HepG2 (cell line): Measurements from ENCODE around the gene SDK2. TPM values are rescaled to one million over a fixed set of nuclear protein-coding genes. Genes with fewer than 3 reads are reported as not detected.

Experiments used
- ATAC-seq: fragments of 200-7000 bp; cut with Tn5 transposase; 3 replicates; pipeline ENCODE4 v1.9.1; 2020; ENCODE audit warnings: mild to moderate bottlenecking, moderate library complexity
- BruUV-seq: library from RNA; stranded (reverse); fragments of 400-500 nt; replicated peaks from 2 replicates; lab custom pipeline; 2021; lab: Mats Ljungman, UMichigan
- CTCF ChIA-PET: fragments of 300-600 bp; formaldehyde crosslinking; extraction: SDS; loops from one replicate; lab custom pipeline; 2021; ENCODE audit warnings: low total read pairs, inconsistent platforms, low intra/inter-chr PET ratio; lab: Yijun Ruan, JAX
- POLR2A ChIA-PET: fragments of 350-600 bp; sonication (Branson Sonifier 250); formaldehyde crosslinking; loops from one replicate; lab custom pipeline; 2020; ENCODE audit warnings: antibody characterized with exemption, inconsistent platforms; lab: Yijun Ruan, JAX
- DNase-seq: peaks from one replicate; pipeline ENCODE4 v3.0.0-alpha.2; 2015; ENCODE audit warnings: low spot score
- FAIRE-seq: peaks from 3 replicates; lab custom pipeline; 2011; peaks lifted over from hg19 to GRCh38; lab: Jason Lieb, UNC
- H2AFZ ChIP-seq: one replicate; pipeline ENCODE4 v1.6.1; 2011; ENCODE audit warnings: low read length, inconsistent platforms
- H3K27ac ChIP-seq: fragments of 300-600 bp; 3 replicates; pipeline ENCODE4 v1.8.0; 2011; ENCODE audit warnings: mixed run types, mild to moderate bottlenecking, mixed read lengths, low read length, inconsistent platforms; ENCODE audit not compliant: insufficient read depth; ENCODE audit errors: extremely low read length
- H3K27me3 ChIP-seq, 2 experiments: fragments of 200-600 bp in 1 of 2; 2 replicates in 1 of 2; 3 replicates in 1 of 2; pipeline versions ENCODE4 v1.6.0 to v1.8.0; 2011; ENCODE audit warnings: low read length in 2 of 2, mild to moderate bottlenecking in 2 of 2, moderate library complexity in 2 of 2, inconsistent platforms in 1 of 2; ENCODE audit not compliant: insufficient read depth in 2 of 2, control insufficient read depth in 1 of 2
- H3K36me3 ChIP-seq, 2 experiments: fragments of 200-600 bp in 1 of 2; replicated peaks in 1 of 2; 2 replicates in 1 of 2; 3 replicates in 1 of 2; pipeline versions ENCODE4 v1.5.1 to v1.8.0; 2011; ENCODE audit warnings: low read length in 2 of 2, inconsistent platforms in 1 of 2; ENCODE audit not compliant: insufficient read depth in 2 of 2, control insufficient read depth in 1 of 2
- H3K4me1 ChIP-seq: 2 replicates; pipeline ENCODE4 v1.5.1; 2012; ENCODE audit warnings: low read length, inconsistent platforms; ENCODE audit not compliant: insufficient read depth
- H3K4me2 ChIP-seq: 2 replicates; pipeline ENCODE4 v1.6.0; 2011; ENCODE audit warnings: low read depth, low read length, inconsistent platforms
- H3K4me3 ChIP-seq, 3 experiments: fragments of 200-600 bp in 1 of 3; sonication (generic), shearing (Covaris generic) in 1 of 3; replicated peaks in 1 of 3; 2 replicates each; pipeline ENCODE4 v1.5.1; 2011 to 2016; ENCODE audit warnings: low read length in 3 of 3, inconsistent platforms in 2 of 3, low read depth in 2 of 3, mild to moderate bottlenecking in 2 of 3, control low read depth in 1 of 3, mixed read lengths in 1 of 3; ENCODE audit not compliant: insufficient read depth in 1 of 3
- H3K79me2 ChIP-seq: one replicate; pipeline ENCODE4 v1.6.1; 2011; ENCODE audit warnings: low read length, inconsistent platforms; ENCODE audit not compliant: insufficient read depth
- H3K9ac ChIP-seq: 2 replicates; pipeline ENCODE4 v1.6.0; 2011; ENCODE audit warnings: mild to moderate bottlenecking, low read depth, low read length, inconsistent platforms; ENCODE audit not compliant: insufficient read depth
- H3K9me3 ChIP-seq: 2 replicates; pipeline ENCODE4 v1.5.1; 2012; ENCODE audit warnings: mild to moderate bottlenecking, low read length
- H4K20me1 ChIP-seq: 2 replicates; pipeline ENCODE4 v1.6.0; 2011; ENCODE audit warnings: inconsistent platforms, mild to moderate bottlenecking, low read length, moderate library complexity; ENCODE audit not compliant: insufficient read depth
- CBX2 ChIP-seq, 2 experiments: fragments of 200-600 bp in 1 of 2; sonication (generic); formaldehyde crosslinking in 1 of 2; IDR thresholded peaks; 2 replicates each; pipeline versions ENCODE4 v1.7.0 to v1.8.1; 2018 to 2022; ENCODE audit warnings: low read depth in 2 of 2, low read length in 1 of 2, mild to moderate bottlenecking in 1 of 2, missing genetic modification reagents in 1 of 2
- HES4 ChIP-seq: sonication (generic); formaldehyde crosslinking; IDR thresholded peaks from 2 replicates; pipeline ENCODE4 v1.9.0; 2021; ENCODE audit warnings: mild to moderate bottlenecking, missing genetic modification reagents, borderline replicate concordance
- HNRNPH1 ChIP-seq: fragments of 200-400 bp; formaldehyde crosslinking; optimal IDR thresholded peaks from 2 replicates; pipeline ENCODE3; 2017; ENCODE audit warnings: mild to moderate bottlenecking, low read depth, low read length
- ZNF225 ChIP-seq: sonication (generic); formaldehyde crosslinking; IDR thresholded peaks from 2 replicates; pipeline ENCODE4 v1.4.0; 2020; ENCODE audit warnings: mild to moderate bottlenecking, missing genetic modification reagents
- ZNF687 ChIP-seq: sonication (generic); formaldehyde crosslinking; IDR thresholded peaks from 2 replicates; pipeline ENCODE4 v1.5.1; 2020; ENCODE audit warnings: mild to moderate bottlenecking, missing genetic modification reagents, moderate library complexity
- ZNF746 ChIP-seq: sonication (generic); formaldehyde crosslinking; IDR thresholded peaks from 2 replicates; pipeline ENCODE4 v1.8.0; 2022; ENCODE audit warnings: mild to moderate bottlenecking, missing genetic modification reagents
- WGBS: methylation state at CpG from one replicate; pipeline ENCODE4 v1.1.6; 2017; ENCODE audit warnings: low lambda C conversion rate; 5-methylcytosine and 5-hydroxymethylcytosine counted together
- in situ Hi-C: cut with HindIII; loops from 2 replicates; pipeline ENCODE4 v1.10.0; 2017; ENCODE audit warnings: low pct_unique_long_range_greater_than_20kb; ENCODE audit not compliant: extremely low pct_ligation_motif_present
- intact Hi-C: fragments of 100-400 bp; cut with micrococcal nuclease; formaldehyde crosslinking; loops from one replicate; pipeline ENCODE4 v1.10.0; 2022; ENCODE audit not compliant: unreplicated experiment
- polyA plus RNA-seq, 8 experiments: library from polyadenylated mRNA; depleted of rRNA in 3 of 8; stranded (reverse) in 7 of 8; unstranded in 1 of 8; fragments of >200 nt; fragmentation: Illumina TruSeq in 4 of 8; extraction: Trizol in 4 of 8; gene quantifications; 2 replicates each; pipeline versions ENCODE4 v1.2.1 to v1.2.3, GENCODE V29; 2011 to 2016; ENCODE audit warnings: low read depth in 4 of 8, missing spikeins in 1 of 8, mixed read lengths in 1 of 8; ENCODE audit not compliant: insufficient read depth in 1 of 8
- total RNA-seq, 5 experiments: library from RNA; depleted of rRNA; stranded (reverse); fragments of >200 nt; fragmentation: Illumina TruSeq; extraction: Trizol; gene quantifications; 2 replicates each; pipeline ENCODE4 v1.2.3, GENCODE V29; 2016; ENCODE audit warnings: low read depth in 1 of 5

SDK2 gene
- total and polyA plus RNA-seq, 2 of the 13 experiments (the other 11 are each of a cell fraction or from before 2014, with no cell fraction given), result not detected

DNA sequence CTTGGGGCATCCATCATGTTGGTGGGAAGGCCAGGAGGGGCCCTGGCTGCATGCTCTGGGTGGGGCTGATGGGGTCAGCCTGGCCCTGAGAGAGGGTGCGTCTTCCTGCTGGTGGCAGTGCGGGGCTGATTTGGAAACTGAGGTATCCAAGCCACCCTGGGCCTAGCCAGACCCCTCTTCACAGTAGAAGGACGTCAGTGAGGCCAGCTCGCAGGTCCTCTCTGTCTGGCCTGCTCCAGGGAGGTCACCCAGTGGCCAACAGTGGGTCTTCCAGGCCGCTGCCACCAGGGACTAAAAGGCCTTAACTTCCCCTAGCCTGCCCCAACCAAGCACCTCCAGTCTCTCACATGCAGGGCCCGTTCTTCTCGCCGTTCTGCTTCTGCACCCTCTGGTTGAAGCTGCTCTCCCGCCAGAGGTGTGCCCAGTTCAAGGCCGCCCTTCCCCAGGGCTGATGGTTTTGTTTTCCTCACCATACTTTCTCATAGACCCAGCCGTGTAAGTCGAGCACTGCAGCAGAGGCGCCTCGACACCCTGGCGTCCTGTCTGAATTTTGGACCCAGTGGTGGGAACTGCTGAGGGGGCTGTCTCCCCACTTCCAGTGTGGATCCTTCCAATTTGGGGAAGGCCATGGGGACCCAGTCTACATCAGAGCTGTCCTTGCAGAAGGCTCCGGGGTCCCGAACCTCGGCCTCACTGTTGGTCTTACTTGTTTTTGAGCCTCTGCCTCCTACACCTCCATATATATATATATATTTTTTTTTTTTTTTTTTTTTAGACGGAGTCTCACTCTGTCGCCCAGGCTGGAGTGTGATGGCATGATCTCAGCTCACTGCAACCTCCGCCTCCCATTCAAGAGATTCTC is 289.6 kb downstream of the SDK2 start (continued):
- TF ChIP-seq ZNF687 (CRISPR knock-in tag) (peak; percentile 38), HNRNPH1 (no peak), ZNF225 (0 out of 2 replicates have a peak, but pooled peaks have one; percentile 42), CBX2 (IDR thresholded peaks at IDR 0.05; ENCODE audit: low read depth, low read length) (no peak), CBX2 (CRISPR knock-in tag; IDR thresholded peaks at IDR 0.05; ENCODE audit: low read depth) (no peak)

DNA sequence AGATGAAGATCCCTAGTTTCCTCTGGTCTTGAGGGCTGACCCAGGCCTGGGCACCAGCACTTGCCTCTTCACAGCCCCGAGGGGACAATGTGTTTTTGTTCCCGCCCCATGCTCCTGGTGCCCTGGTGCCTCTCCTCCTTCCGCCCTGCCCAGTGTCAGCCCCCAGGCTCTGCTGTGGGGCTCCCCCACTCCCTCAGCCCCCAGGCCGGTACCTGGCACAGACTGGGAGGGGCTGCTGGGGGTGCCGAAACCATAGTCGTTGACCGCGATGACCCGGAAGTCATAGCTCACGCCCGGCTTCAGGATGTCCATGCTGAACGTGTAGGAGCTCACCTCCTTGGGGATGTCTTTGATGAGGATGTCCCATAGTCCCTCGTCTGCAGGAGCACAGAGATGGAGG is 292.0 kb downstream of the SDK2 start:
- H3K4me3 ChIP-seq, result no peak overlapping the region
- peaks cover 30 to 86% of the 10 kb centered on the region in 2 experiments for H3K27me3 ChIP-seq
- BruUV-seq, result no TSS peak
- CTCF ChIA-PET, result no interaction called here
- FAIRE-seq, result no peak
- 62% methylated on average over 13 of the region's 13 CpGs for WGBS
- H2AFZ ChIP-seq, result no peak overlapping the region
- H3K79me2 ChIP-seq, result no peaks in the 10 kb centered on the region
- in situ Hi-C loops, result no loop called here
- H3K27ac ChIP-seq, result no peak overlapping the region
- intact Hi-C loops, result no loop called here
- POLR2A ChIA-PET, result no interaction called here
- H3K36me3 ChIP-seq, result no peaks in the 10 kb centered on the region
- no peaks in the 10 kb centered on the region for H3K9me3 ChIP-seq
- no peak overlapping the region for H3K9ac ChIP-seq
- H3K4me2 ChIP-seq, result no peak overlapping the region
- no peak for TF ChIP-seq HES4 (CRISPR knock-in tag)
- TF ChIP-seq ZNF746 (CRISPR knock-in tag), result no peak
- TF ChIP-seq, all 625 proteins: peak for 0
- peaks cover 14% of the 10 kb centered on the region; the same call in 1 of the 2 replicates for H3K4me1 ChIP-seq
- H4K20me1 ChIP-seq, result no peaks in the 10 kb centered on the region
- ATAC-seq, result no peak
- DNase-seq, result no peak
